Measurements from ENCODE around the gene DENND5B. TPM values are rescaled to one million over a fixed set of nuclear protein-coding genes. Genes with fewer than 3 reads are reported as not detected.

Gene DENND5B
- total and polyA plus RNA-seq, 4 donors, result 3.1 to 22.5 (median 12.7) TPM

Other genes starting within 250 kb of the DENND5B start
- gene ETFBKMT, start 68.6 kb upstream of the DENND5B start, total RNA-seq, result 1 to 10 TPM; 2.8 to 4.9 TPM
- gene ETFBKMT, start 68.6 kb upstream of the DENND5B start, polyA plus RNA-seq, result 1 to 10 TPM; 2.8 to 3.0 TPM
- gene AMN1, start 137.9 kb upstream of the DENND5B start, total RNA-seq, result 10 to 100 TPM; 11.7 to 12.4 TPM
- 10 to 100 TPM; 12.3 to 23.7 TPM for gene AMN1, start 137.9 kb upstream of the DENND5B start, polyA plus RNA-seq

Data from aorta (tissue), 4 donors.